MM.1S (cell line): ENCODE results near the gene KIRREL3.

ENCODE experiments used
- DNase-seq: peaks from one replicate; pipeline ENCODE4 v3.0.0-alpha.2; 2015
- H2AFZ ChIP-seq: fragments of 300-600 bp; sonication (generic); 2 replicates; pipeline ENCODE4 v1.6.0; 2016; ENCODE audit warnings: antibody characterized with exemption, low read length
- H3F3A ChIP-seq: fragments of 300-600 bp; sonication (generic); 2 replicates; pipeline ENCODE4 v1.6.1; 2016; ENCODE audit warnings: mild to moderate bottlenecking, antibody characterized with exemption, low read length, moderate library complexity, mixed read lengths; ENCODE audit not compliant: insufficient read depth
- H3K27ac ChIP-seq: fragments of 300-600 bp; sonication (generic); 2 replicates; pipeline ENCODE4 v1.5.1; 2016; ENCODE audit warnings: mild to moderate bottlenecking, low read length
- H3K27me3 ChIP-seq: fragments of 300-600 bp; sonication (generic); replicated peaks from 2 replicates; pipeline ENCODE4 v1.6.0; 2016; ENCODE audit warnings: low read length; ENCODE audit not compliant: insufficient read depth
- H3K36me3 ChIP-seq: fragments of 300-600 bp; sonication (generic); replicated peaks from 2 replicates; pipeline ENCODE4 v1.6.1; 2016; ENCODE audit warnings: mild to moderate bottlenecking, low read length, mixed read lengths; ENCODE audit not compliant: insufficient read depth
- H3K4me1 ChIP-seq: fragments of 300-600 bp; sonication (generic); 2 replicates; pipeline ENCODE4 v1.6.1; 2016; ENCODE audit warnings: low read length, mixed read lengths
- H3K4me2 ChIP-seq: fragments of 300-600 bp; sonication (generic); 2 replicates; pipeline ENCODE4 v1.6.0; 2016; ENCODE audit warnings: low read depth, low read length
- H3K4me3 ChIP-seq: fragments of 300-600 bp; sonication (generic); 2 replicates; pipeline ENCODE4 v1.5.1; 2016; ENCODE audit warnings: low read length, mixed read lengths
- H3K79me2 ChIP-seq: fragments of 300-600 bp; sonication (generic); 2 replicates; pipeline ENCODE4 v1.6.1; 2016; ENCODE audit warnings: mixed run types, low read length, mixed read lengths
- H3K9ac ChIP-seq: fragments of 300-600 bp; sonication (generic); 2 replicates; pipeline ENCODE4 v1.6.1; 2016; ENCODE audit warnings: low read length, mixed read lengths
- H3K9me2 ChIP-seq: fragments of 300-600 bp; sonication (generic); replicated peaks from 2 replicates; pipeline ENCODE4 v1.6.1; 2016; ENCODE audit warnings: mild to moderate bottlenecking, low read length, mixed read lengths; ENCODE audit not compliant: insufficient read depth
- H3K9me3 ChIP-seq: fragments of 300-600 bp; sonication (generic); replicated peaks from 2 replicates; pipeline ENCODE4 v1.6.1; 2016; ENCODE audit warnings: mild to moderate bottlenecking, low read length, mixed read lengths; ENCODE audit not compliant: insufficient read depth
- H4K20me1 ChIP-seq: fragments of 300-600 bp; sonication (generic); 2 replicates; pipeline ENCODE4 v1.6.1; 2016; ENCODE audit warnings: mild to moderate bottlenecking, low read length, moderate library complexity, mixed read lengths; ENCODE audit not compliant: insufficient read depth
- CTCF ChIP-seq: fragments of 300-600 bp; sonication (generic); IDR thresholded peaks from 2 replicates; pipeline ENCODE4 v1.5.1; 2016; ENCODE audit warnings: antibody characterized with exemption, low read length, mixed read lengths
- EZH2 ChIP-seq: fragments of 300-600 bp; sonication (generic); optimal IDR thresholded peaks from 2 replicates; pipeline ENCODE3; 2017; ENCODE audit warnings: low read depth, mild to moderate bottlenecking, antibody characterized with exemption, low read length, mixed read lengths
- EZH2phosphoT487 ChIP-seq: fragments of 300-600 bp; sonication (generic); IDR thresholded peaks from 2 replicates; pipeline ENCODE4 v1.6.1; 2018; ENCODE audit warnings: antibody characterized with exemption, low read length

KIRREL3 gene

GRCh38 chr11:126662035-126662790 is 338.4 kb downstream of the KIRREL3 start:
- Histone ChIP-seq H3F3A (no peaks in the 10 kb centered on the region), H3K9me2 (no peaks in the 10 kb centered on the region), H3K79me2 (no peaks in the 10 kb centered on the region), H4K20me1 (no peaks in the 10 kb centered on the region), H3K9me3 (no peaks in the 10 kb centered on the region), H3K36me3 (no peaks in the 10 kb centered on the region), H3K4me2 (no peak overlapping the region), H3K4me3 (no peak overlapping the region), H2AFZ (no peak overlapping the region), H3K4me1 (no peaks in the 10 kb centered on the region), H3K9ac (no peak overlapping the region), H3K27me3 (no peaks in the 10 kb centered on the region), H3K27ac (no peak overlapping the region)
- DNase-seq = no peak
- TF ChIP-seq EZH2phosphoT487 (no peak), CTCF (no peak), EZH2 (no peak)

GRCh38 chr11:126660761-126661425 is 339.7 kb downstream of the KIRREL3 start:
- H3K4me1 ChIP-seq = no peaks in the 10 kb centered on the region
- no peak overlapping the region for H2AFZ ChIP-seq
- no peak overlapping the region for H3K27ac ChIP-seq
- no peaks in the 10 kb centered on the region for H3K27me3 ChIP-seq
- no peaks in the 10 kb centered on the region for H4K20me1 ChIP-seq
- no peak overlapping the region for H3K4me3 ChIP-seq
- H3K36me3 ChIP-seq = no peaks in the 10 kb centered on the region
- DNase-seq = no peak
- H3K9me3 ChIP-seq = no peaks in the 10 kb centered on the region
- TF ChIP-seq CTCF (no peak), EZH2 (no peak), EZH2phosphoT487 (no peak)
- no peak overlapping the region for H3K9ac ChIP-seq
- H3K4me2 ChIP-seq = no peak overlapping the region
- H3K79me2 ChIP-seq = no peaks in the 10 kb centered on the region
- H3F3A ChIP-seq = no peaks in the 10 kb centered on the region
- no peaks in the 10 kb centered on the region for H3K9me2 ChIP-seq

- Histone ChIP-seq H3K9ac (no peak overlapping the region), H3K27ac (no peak overlapping the region), H3K79me2 (no peaks in the 10 kb centered on the region), H3K9me3 (no peaks in the 10 kb centered on the region), H3K27me3 (no peaks in the 10 kb centered on the region), H2AFZ (no peak overlapping the region), H3K36me3 (no peaks in the 10 kb centered on the region), H3K9me2 (no peaks in the 10 kb centered on the region), H3F3A (no peaks in the 10 kb centered on the region), H3K4me3 (no peak overlapping the region), H3K4me1 (no peaks in the 10 kb centered on the region), H3K4me2 (no peak overlapping the region), H4K20me1 (no peaks in the 10 kb centered on the region)
- no peak for DNase-seq
- TF ChIP-seq EZH2phosphoT487 (no peak), CTCF (no peak), EZH2 (no peak)
Measured at GRCh38 chr11:126660321-126660720, 340.2 kb downstream of the KIRREL3 start.
